MM.1S (cell line): ENCODE data around the gene SLC16A10.

Experiments
- DNase-seq: peaks from one replicate; pipeline ENCODE4 v3.0.0-alpha.2; 2015
- H2AFZ ChIP-seq: fragments of 300-600 bp; sonication (generic); 2 replicates; pipeline ENCODE4 v1.6.0; 2016; ENCODE audit warnings: antibody characterized with exemption, low read length
- H3F3A ChIP-seq: fragments of 300-600 bp; sonication (generic); 2 replicates; pipeline ENCODE4 v1.6.1; 2016; ENCODE audit warnings: mild to moderate bottlenecking, antibody characterized with exemption, low read length, moderate library complexity, mixed read lengths; ENCODE audit not compliant: insufficient read depth
- H3K27ac ChIP-seq: fragments of 300-600 bp; sonication (generic); 2 replicates; pipeline ENCODE4 v1.5.1; 2016; ENCODE audit warnings: mild to moderate bottlenecking, low read length
- H3K27me3 ChIP-seq: fragments of 300-600 bp; sonication (generic); replicated peaks from 2 replicates; pipeline ENCODE4 v1.6.0; 2016; ENCODE audit warnings: low read length; ENCODE audit not compliant: insufficient read depth
- H3K36me3 ChIP-seq: fragments of 300-600 bp; sonication (generic); replicated peaks from 2 replicates; pipeline ENCODE4 v1.6.1; 2016; ENCODE audit warnings: mild to moderate bottlenecking, low read length, mixed read lengths; ENCODE audit not compliant: insufficient read depth
- H3K4me1 ChIP-seq: fragments of 300-600 bp; sonication (generic); 2 replicates; pipeline ENCODE4 v1.6.1; 2016; ENCODE audit warnings: low read length, mixed read lengths
- H3K4me2 ChIP-seq: fragments of 300-600 bp; sonication (generic); 2 replicates; pipeline ENCODE4 v1.6.0; 2016; ENCODE audit warnings: low read depth, low read length
- H3K4me3 ChIP-seq: fragments of 300-600 bp; sonication (generic); 2 replicates; pipeline ENCODE4 v1.5.1; 2016; ENCODE audit warnings: low read length, mixed read lengths
- H3K79me2 ChIP-seq: fragments of 300-600 bp; sonication (generic); 2 replicates; pipeline ENCODE4 v1.6.1; 2016; ENCODE audit warnings: mixed run types, low read length, mixed read lengths
- H3K9ac ChIP-seq: fragments of 300-600 bp; sonication (generic); 2 replicates; pipeline ENCODE4 v1.6.1; 2016; ENCODE audit warnings: low read length, mixed read lengths
- H3K9me2 ChIP-seq: fragments of 300-600 bp; sonication (generic); replicated peaks from 2 replicates; pipeline ENCODE4 v1.6.1; 2016; ENCODE audit warnings: mild to moderate bottlenecking, low read length, mixed read lengths; ENCODE audit not compliant: insufficient read depth
- H3K9me3 ChIP-seq: fragments of 300-600 bp; sonication (generic); replicated peaks from 2 replicates; pipeline ENCODE4 v1.6.1; 2016; ENCODE audit warnings: mild to moderate bottlenecking, low read length, mixed read lengths; ENCODE audit not compliant: insufficient read depth
- H4K20me1 ChIP-seq: fragments of 300-600 bp; sonication (generic); 2 replicates; pipeline ENCODE4 v1.6.1; 2016; ENCODE audit warnings: mild to moderate bottlenecking, low read length, moderate library complexity, mixed read lengths; ENCODE audit not compliant: insufficient read depth
- CTCF ChIP-seq: fragments of 300-600 bp; sonication (generic); IDR thresholded peaks from 2 replicates; pipeline ENCODE4 v1.5.1; 2016; ENCODE audit warnings: antibody characterized with exemption, low read length, mixed read lengths
- EZH2 ChIP-seq: fragments of 300-600 bp; sonication (generic); optimal IDR thresholded peaks from 2 replicates; pipeline ENCODE3; 2017; ENCODE audit warnings: low read depth, mild to moderate bottlenecking, antibody characterized with exemption, low read length, mixed read lengths
- EZH2phosphoT487 ChIP-seq: fragments of 300-600 bp; sonication (generic); IDR thresholded peaks from 2 replicates; pipeline ENCODE4 v1.6.1; 2018; ENCODE audit warnings: antibody characterized with exemption, low read length

The SLC16A10 gene

GRCh38 chr6:111259089-111259831 is 172.0 kb downstream of the SLC16A10 start:
- no peak for TF ChIP-seq EZH2
- TF ChIP-seq EZH2phosphoT487 = no peak
- peak; percentile 93 for TF ChIP-seq CTCF
- peak overlapping the region; percentile 70 for H2AFZ ChIP-seq
- H3K9me2 ChIP-seq = no peaks in the 10 kb centered on the region

GRCh38 chr6:111260570-111261298 is 173.4 kb downstream of the SLC16A10 start:
- H3K4me3 ChIP-seq = no peak overlapping the region
- H3K4me2 ChIP-seq = no peak overlapping the region
- no peaks in the 10 kb centered on the region; the same call in 1 of the 2 replicates for H3F3A ChIP-seq
- H3K27ac ChIP-seq = no peak overlapping the region
- no peaks in the 10 kb centered on the region for H4K20me1 ChIP-seq
- H3K9me2 ChIP-seq = no peaks in the 10 kb centered on the region
- no peak for DNase-seq
- TF ChIP-seq CTCF (no peak), EZH2 (no peak), EZH2phosphoT487 (no peak)
- no peaks in the 10 kb centered on the region for H3K4me1 ChIP-seq
- H3K9ac ChIP-seq = no peak overlapping the region
- H3K79me2 ChIP-seq = peaks cover 27% of the 10 kb centered on the region
- no peaks in the 10 kb centered on the region for H3K9me3 ChIP-seq
- H3K27me3 ChIP-seq = no peaks in the 10 kb centered on the region
- H3K36me3 ChIP-seq = peaks cover 5% of the 10 kb centered on the region; the same call in 1 of the 2 replicates
- H2AFZ ChIP-seq = no peak overlapping the region

More at GRCh38 chr6:111259089-111259831, 172.0 kb downstream of the SLC16A10 start:
- peak overlapping the region; percentile 66 for H3K4me2 ChIP-seq
- H3K36me3 ChIP-seq = peaks cover 5% of the 10 kb centered on the region; the same call in 1 of the 2 replicates
- H3K4me3 ChIP-seq = peak overlapping the region; percentile 81
- peak overlapping the region; percentile 74 for H3K9ac ChIP-seq
- DNase-seq = peak; percentile 100
- peaks cover 27% of the 10 kb centered on the region for H3K79me2 ChIP-seq
- H3K27me3 ChIP-seq = no peaks in the 10 kb centered on the region
- H4K20me1 ChIP-seq = no peaks in the 10 kb centered on the region
- H3K4me1 ChIP-seq = no peaks in the 10 kb centered on the region
- H3K27ac ChIP-seq = peak overlapping the region; percentile 83
- H3F3A ChIP-seq = no peaks in the 10 kb centered on the region; the same call in 1 of the 2 replicates
- no peaks in the 10 kb centered on the region for H3K9me3 ChIP-seq

GRCh38 chr6:111263837-111264236 is 176.5 kb downstream of the SLC16A10 start:
- H3K4me1 ChIP-seq = no peaks in the 10 kb centered on the region
- TF ChIP-seq CTCF (no peak), EZH2 (no peak), EZH2phosphoT487 (no peak)
- H3K9me2 ChIP-seq = no peaks in the 10 kb centered on the region
- H3K27ac ChIP-seq = no peak overlapping the region
- peaks cover 27% of the 10 kb centered on the region for H3K79me2 ChIP-seq
- H3K9ac ChIP-seq = no peak overlapping the region
- no peaks in the 10 kb centered on the region for H4K20me1 ChIP-seq
- no peaks in the 10 kb centered on the region for H3F3A ChIP-seq
- H2AFZ ChIP-seq = no peak overlapping the region
- peaks cover 5% of the 10 kb centered on the region; the same call in 1 of the 2 replicates for H3K36me3 ChIP-seq
- no peaks in the 10 kb centered on the region for H3K27me3 ChIP-seq
- no peaks in the 10 kb centered on the region for H3K9me3 ChIP-seq
- H3K4me2 ChIP-seq = no peak overlapping the region
- no peak for DNase-seq
- H3K4me3 ChIP-seq = no peak overlapping the region
